Forelimb muscle (tissue), 1 donor: ENCODE results near the gene GOLGA6B. TPM values are rescaled to one million over a fixed set of nuclear protein-coding genes. Genes with fewer than 3 reads are reported as not detected.
"Not testable (repeated sequence)": the region's sequence is repeated elsewhere in the genome, so short reads cannot be mapped to it uniquely, and the experiment has no call there.

ENCODE experiments used
- DNase-seq: peaks from one replicate; pipeline ENCODE4 v3.0.0-alpha.2; 2013; ENCODE audit warnings: low read depth
- polyA plus RNA-seq: library from polyadenylated mRNA; unstranded; fragments of 120-200 nt; gene quantifications from one replicate; pipeline ENCODE4 v1.2.1, GENCODE V29; 2013; ENCODE audit not compliant: insufficient read length

Gene GOLGA6B, protein sequence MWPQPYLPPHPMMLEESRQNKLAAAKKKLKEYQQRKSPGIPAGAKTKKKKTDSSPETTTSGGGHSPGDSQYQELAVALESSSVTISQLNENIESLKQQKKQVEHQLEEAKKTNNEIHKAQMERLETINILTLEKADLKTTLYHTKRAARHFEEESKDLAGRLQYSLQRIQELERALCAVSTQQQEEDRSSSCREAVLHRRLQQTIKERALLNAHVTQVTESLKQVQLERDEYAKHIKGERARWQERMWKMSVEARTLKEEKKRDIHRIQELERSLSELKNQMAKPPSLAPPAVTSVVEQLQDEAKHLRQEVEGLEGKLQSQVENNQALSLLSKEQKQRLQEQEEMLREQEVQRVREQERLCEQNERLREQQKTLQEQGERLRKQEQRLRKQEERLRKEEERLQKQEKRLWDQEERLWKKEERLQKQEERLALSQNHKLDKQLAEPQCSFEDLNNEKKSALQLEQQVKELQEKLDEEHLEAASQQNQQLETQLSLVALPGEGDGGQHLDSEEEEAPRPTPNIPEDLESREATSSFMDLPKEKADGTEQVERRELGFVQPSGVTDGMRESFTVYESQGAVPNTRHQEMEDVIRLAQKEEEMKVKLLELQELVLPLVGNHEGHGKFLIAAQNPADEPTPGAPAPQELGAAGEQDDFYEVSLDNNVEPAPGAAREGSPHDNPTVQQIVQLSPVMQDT
- 0.75 TPM for polyA plus RNA-seq

DNA sequence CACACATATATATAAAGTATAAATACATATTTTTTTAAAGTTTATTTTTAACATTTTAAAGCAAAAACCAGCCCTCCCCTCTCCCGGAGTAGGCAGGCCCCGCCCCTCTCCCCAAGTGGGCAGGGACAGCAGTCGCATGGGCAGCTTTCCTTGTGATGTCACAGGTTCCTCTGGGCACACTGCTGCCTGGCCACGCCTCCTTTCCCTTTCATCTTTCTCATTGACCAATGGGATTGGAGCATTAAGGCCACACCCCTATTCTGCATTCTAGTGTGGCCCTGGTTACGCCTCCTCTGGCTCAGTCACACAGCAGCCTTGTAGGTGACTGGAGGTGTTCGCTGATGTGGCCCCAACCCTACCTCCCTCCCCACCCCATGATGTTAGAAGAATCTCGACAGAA, at the start of gene GOLGA6B:
TSS of gene GOLGA6B (plus strand) at position 301 of the 400 bp plus-strand sequence. CDS start at position 342, 41 bp downstream.
- not testable (repeated sequence) for DNase-seq

GRCh38 chr15:72604794-72605193, 49.7 kb upstream of the GOLGA6B start:
- no peak for DNase-seq

DNA sequence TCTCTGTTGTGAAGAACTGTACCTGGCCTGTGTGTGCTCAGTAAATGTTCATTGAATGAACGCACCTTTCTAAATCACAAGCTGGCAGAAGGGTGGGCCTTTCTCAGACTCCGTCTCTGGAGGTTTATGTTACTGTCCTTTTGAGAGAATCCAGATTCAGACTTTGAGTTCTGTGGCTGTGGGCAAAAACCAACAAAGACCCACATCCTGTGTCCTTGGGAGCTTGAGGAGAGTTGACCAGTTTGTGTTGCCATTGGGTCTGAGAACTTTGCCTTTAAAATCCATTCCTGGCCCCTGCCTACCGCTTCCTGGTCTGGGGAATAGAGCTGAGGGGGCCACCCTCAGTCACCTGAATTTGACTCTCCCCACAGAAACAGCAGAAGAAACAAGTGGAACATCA, 46.4 kb upstream of the GOLGA6B start:
- DNase-seq, result not testable (repeated sequence)

DNA sequence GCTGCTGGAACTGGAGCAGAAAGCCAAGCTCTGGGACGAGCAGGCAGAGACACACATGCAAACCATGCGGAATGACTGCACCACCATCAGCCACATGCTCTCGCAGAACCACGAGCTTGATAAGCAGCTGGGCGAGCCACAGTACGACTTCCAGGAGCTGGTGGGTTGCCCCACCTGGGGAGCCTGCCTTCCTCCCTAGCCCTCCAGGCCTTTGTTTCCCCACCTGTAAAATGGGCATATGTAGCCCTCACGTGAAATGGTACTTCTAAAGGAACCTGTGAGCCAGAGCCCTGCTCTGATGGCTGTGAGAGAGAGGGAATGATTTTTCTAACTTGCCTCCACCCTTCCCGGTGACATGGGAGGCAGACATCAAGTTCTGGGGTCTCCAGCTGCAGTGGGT, 44.6 kb upstream of the GOLGA6B start:
- no peak for DNase-seq

DNA sequence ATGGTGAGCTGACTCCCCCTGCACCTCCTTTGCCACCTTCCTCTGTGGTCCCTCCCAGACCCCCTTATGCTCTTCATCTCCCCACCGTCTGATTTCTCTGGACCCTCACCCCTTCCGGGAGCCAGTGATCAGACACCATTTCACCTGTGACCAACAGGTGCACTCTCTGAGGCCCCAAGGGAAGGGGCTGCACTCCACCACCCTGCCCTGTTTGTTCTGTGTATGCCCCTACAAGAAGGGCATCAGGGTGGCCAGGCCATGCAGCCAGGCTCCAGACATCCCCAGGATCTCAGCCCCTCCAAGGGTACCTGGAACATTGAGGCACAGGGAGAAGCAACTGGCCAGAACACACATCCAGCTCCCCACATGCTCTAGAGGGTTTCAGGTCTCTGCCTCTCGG, 42.2 kb upstream of the GOLGA6B start:
- DNase-seq, result not testable (repeated sequence)

- DNase-seq, result no peak
Measured at GRCh38 chr15:72614810-72615532, 39.5 kb upstream of the GOLGA6B start.

DNA sequence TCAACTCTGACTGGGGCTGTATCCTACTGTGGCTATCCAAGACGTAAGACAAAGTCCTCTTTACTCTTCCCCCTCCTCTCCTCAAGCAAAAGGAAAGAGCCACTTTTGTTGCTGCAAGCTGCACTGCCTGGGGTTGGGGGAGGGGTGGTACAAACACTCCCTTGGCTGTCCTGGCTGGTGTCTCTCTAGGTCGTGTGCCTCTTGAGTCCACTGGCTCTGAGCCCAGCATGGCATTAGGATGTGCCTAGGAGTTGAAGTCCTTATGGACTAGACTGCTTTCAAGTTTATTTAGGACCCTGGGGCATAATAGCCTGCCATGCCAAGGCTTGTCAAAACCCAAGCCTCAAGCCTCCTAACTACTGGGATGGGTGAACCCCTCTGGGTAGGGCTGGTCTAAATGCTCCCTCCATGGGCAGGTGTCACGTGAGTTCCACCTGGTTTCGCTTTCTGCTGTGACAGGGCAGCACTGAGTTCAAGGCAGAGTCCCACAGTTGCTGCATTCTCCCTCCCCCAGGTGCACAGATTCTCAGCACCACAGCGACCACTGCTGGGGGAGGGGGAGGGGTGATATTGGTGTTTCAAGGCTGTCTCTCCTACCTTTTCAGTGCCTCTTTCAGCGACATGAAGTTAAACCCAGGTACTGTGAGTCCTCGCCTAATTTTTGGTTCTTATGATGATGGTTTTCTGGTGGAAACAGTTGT, 38.8 kb upstream of the GOLGA6B start:
- not testable (repeated sequence) for DNase-seq

- DNase-seq, result no peak
Measured at GRCh38 chr15:72616491-72617210, 37.8 kb upstream of the GOLGA6B start.

DNA sequence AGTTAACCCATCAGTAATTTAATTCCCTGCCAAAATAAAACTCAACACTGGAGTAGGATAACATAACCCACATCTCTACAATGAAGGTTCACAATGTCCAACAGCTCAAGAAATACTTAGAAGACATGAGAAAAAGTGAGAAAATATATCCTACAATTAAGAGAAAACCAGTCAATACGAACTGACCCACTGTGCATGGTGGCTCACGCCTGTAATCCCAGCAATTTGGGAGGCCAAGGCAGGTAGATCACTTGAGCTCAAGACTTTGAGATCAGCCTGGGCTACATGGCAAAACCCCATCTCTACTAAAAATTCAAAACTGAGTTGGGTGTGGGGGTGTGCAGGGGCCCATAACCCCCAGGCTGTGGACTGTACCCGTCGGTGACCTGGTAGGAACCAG, 30.6 kb upstream of the GOLGA6B start:
- DNase-seq, result not testable (repeated sequence)

DNA sequence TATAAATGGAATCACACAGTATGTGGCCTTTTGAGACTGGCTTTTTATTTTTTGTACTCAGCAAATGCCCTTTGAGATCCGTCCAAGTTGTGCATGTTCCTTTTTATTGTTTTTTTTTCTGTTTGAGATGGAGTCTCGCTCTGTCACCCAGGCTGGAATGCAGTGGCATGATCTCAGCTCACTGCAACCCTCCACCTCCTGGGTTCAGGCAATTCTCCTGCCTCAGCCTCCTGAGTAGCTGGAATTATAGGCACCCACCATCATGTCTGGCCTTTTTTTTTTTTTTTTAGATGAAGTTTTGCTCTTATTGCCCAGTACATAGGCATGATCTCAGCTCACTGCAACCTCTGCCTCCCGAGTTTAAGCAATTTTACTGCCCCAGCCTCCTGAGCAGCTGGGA, 28.3 kb upstream of the GOLGA6B start:
- DNase-seq, result not testable (repeated sequence)

DNA sequence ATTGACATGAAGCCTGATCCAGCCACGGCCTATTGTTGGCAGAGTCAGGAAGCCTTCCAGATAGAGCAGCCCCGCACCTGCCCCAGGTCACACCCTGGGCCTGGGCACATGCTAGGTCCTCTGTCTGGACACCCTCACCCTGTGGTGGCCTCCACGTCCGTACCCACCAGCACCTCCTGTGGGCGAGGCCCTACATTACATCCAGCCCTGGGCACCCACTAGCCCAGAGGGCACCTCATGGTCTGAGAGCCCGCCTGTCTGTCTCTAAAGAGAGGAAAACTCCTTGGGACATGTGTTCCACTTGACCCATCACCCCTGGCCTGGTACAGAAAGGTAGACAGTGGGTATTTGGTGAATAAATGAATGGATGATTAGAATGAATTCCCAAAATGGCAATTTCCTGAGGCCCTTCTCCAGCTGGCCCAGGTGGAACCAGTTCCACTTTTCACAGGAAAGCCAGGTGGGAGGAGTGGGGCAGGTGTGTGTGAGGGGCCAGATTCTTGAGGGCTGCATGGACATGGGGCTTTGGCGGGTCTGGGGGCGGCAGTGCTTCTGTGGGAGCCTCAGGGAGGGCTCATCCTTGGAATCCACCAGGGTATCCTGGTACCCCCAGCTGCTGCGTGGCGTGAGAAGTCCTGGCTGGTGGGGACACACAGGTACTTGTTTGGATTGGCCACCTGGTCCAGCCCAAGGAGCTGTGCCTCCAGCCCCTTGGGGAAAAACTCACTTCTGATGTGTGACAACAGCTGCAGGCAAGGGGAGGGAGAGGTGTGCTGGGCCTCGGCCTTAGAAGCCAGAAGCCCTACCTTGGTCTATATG, 26.0 kb upstream of the GOLGA6B start:
- DNase-seq, result not testable (repeated sequence)

GRCh38 chr15:72629068-72629570, 25.4 kb upstream of the GOLGA6B start:
- DNase-seq, result not testable (repeated sequence)

- peak; percentile 36 for DNase-seq
Measured at GRCh38 chr15:72636519-72637282, 17.8 kb upstream of the GOLGA6B start.

DNA sequence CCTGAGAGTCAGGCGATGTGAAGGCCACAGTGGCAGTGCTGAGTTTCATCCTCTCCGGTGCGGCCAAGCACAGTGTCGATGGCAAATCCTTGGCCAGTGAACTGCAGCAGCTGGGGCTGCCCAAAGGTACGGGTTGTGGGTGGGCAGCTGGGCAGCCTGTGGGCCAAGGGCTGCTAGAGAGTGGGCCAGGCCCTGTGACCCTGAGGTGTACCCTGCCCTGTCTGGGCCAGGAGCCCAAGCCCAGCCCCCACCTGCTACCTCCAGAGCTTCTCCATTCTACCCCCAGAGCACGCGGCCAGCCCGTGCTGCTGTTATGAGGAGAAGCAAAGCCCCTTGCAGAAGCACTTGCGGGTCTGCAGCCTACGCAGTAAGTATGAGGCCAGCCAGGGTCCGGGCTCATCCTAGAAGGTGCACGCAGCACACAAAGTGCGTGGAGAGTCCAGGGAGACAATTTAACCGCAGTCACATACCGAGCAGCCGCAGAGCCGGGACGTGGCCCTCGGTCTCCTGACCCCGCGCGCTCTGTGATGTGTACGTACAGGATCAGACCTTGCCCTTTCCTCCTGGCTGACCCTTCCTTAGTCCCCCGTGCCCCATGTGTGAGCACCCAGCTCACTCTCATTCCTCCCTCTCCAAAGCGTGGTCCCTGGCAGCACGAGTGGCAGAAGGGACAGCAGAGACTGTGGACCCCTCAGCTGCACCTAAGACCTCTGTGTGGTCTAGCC, 14.6 kb upstream of the GOLGA6B start:
- DNase-seq, result not testable (repeated sequence)

GRCh38 chr15:72642271-72642670, 12.2 kb upstream of the GOLGA6B start:
- not testable (repeated sequence) for DNase-seq

- not testable (repeated sequence) for DNase-seq
Measured at GRCh38 chr15:72648631-72649253, 5.8 kb upstream of the GOLGA6B start.

GRCh38 chr15:72656014-72656413, 1.5 kb downstream of the GOLGA6B start:
- DNase-seq, result not testable (repeated sequence)

DNA sequence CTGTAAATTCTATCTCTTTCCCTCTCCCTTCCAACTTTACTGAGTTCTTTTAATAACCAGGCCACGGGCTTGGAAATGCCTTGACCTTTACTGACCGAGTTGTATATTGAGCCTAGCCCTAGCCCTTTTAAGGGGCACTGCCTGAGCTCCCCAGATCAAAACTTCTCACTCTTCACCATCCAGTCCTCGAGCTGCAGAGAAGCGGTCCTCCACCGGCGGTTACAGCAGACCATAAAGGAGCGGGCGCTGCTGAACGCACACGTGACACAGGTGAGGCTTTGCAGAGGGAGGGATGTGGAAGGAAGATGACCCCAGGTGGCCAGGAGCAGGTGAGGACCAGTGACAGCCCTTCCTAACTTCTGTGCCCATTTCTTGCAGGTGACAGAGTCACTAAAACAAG, 6.6 kb downstream of the GOLGA6B start:
- not testable (repeated sequence) for DNase-seq
